HEK293T (cell line): Measurements from ENCODE around the gene LRSAM1.
A peak's percentile ranks its signal among the peaks of the same experiment; 100 is the strongest.

Source experiments
- CTCF ChIA-PET: fragments of 350-600 bp; formaldehyde crosslinking; extraction: SDS; loops from one replicate; lab custom pipeline; 2021; ENCODE audit warnings: antibody characterized with exemption, inconsistent platforms; lab: Yijun Ruan, JAX
- POLR2A ChIA-PET: fragments of 350-600 bp; formaldehyde crosslinking; extraction: SDS; loops from one replicate; lab custom pipeline; 2020; ENCODE audit warnings: antibody characterized with exemption, inconsistent platforms; lab: Yijun Ruan, JAX
- DNase-seq: peaks from one replicate; pipeline ENCODE4 v3.0.0; 2012; ENCODE audit warnings: mixed read lengths; ENCODE audit errors: extremely low spot score
- ARNT ChIP-seq: fragments of 450-650 bp; IDR thresholded peaks from 2 replicates; pipeline ENCODE4 v1.6.1; 2017; ENCODE audit warnings: mild to moderate bottlenecking
- BHLHE40 ChIP-seq: fragments of 450-650 bp; IDR thresholded peaks from 2 replicates; pipeline ENCODE4 v1.6.1; 2016; ENCODE audit warnings: mild to moderate bottlenecking, moderate library complexity, borderline replicate concordance
- CTBP1 ChIP-seq: fragments of 450-650 bp; IDR thresholded peaks from 2 replicates; pipeline ENCODE4 v1.6.1; 2016; ENCODE audit warnings: borderline replicate concordance
- ELF4 ChIP-seq: fragments of 450-650 bp; IDR thresholded peaks from 2 replicates; pipeline ENCODE4 v1.6.1; 2017; ENCODE audit warnings: antibody characterized with exemption
- FOXA1 ChIP-seq: fragments of 450-650 bp; IDR thresholded peaks from 2 replicates; pipeline ENCODE4 v1.6.1; 2016; ENCODE audit warnings: mild to moderate bottlenecking
- FOXK2 ChIP-seq: fragments of 450-650 bp; IDR thresholded peaks from 2 replicates; pipeline ENCODE4 v1.6.1; 2016; ENCODE audit warnings: mild to moderate bottlenecking
- FOXM1 ChIP-seq: fragments of 450-650 bp; IDR thresholded peaks from 2 replicates; pipeline ENCODE4 v1.6.1; 2017; ENCODE audit warnings: mild to moderate bottlenecking, borderline replicate concordance
- HDGF ChIP-seq: fragments of 450-650 bp; IDR thresholded peaks from 2 replicates; pipeline ENCODE4 v1.6.1; 2017; ENCODE audit warnings: antibody characterized with exemption, borderline replicate concordance
- L3MBTL2 ChIP-seq: fragments of 450-650 bp; conservative IDR thresholded peaks from 2 replicates; pipeline ENCODE4 v1.6.1; 2016; ENCODE audit warnings: mild to moderate bottlenecking
- LEF1 ChIP-seq: fragments of 450-650 bp; IDR thresholded peaks from 2 replicates; pipeline ENCODE4 v1.6.1; 2017; ENCODE audit warnings: mild to moderate bottlenecking, borderline replicate concordance
- NFRKB ChIP-seq: fragments of 450-650 bp; IDR thresholded peaks from 2 replicates; pipeline ENCODE4 v1.6.1; 2016; ENCODE audit warnings: mild to moderate bottlenecking, moderate library complexity
- SP1 ChIP-seq: fragments of 450-650 bp; IDR thresholded peaks from 2 replicates; pipeline ENCODE4 v1.6.1; 2017
- SUZ12 ChIP-seq: fragments of 450-650 bp; IDR thresholded peaks from 2 replicates; pipeline ENCODE4 v1.6.1; 2016; ENCODE audit warnings: mild to moderate bottlenecking
- TARDBP ChIP-seq: fragments of 450-650 bp; IDR thresholded peaks from 2 replicates; pipeline ENCODE4 v1.6.1; 2016
- ZNF384 ChIP-seq: fragments of 450-650 bp; IDR thresholded peaks from 2 replicates; pipeline ENCODE4 v1.6.1; 2016
- TF ChIP-seq, protein P1 (sequence below): fragments of 450-650 bp; IDR thresholded peaks from 2 replicates; pipeline ENCODE4 v1.6.1; 2016

Gene LRSAM1

DNA sequence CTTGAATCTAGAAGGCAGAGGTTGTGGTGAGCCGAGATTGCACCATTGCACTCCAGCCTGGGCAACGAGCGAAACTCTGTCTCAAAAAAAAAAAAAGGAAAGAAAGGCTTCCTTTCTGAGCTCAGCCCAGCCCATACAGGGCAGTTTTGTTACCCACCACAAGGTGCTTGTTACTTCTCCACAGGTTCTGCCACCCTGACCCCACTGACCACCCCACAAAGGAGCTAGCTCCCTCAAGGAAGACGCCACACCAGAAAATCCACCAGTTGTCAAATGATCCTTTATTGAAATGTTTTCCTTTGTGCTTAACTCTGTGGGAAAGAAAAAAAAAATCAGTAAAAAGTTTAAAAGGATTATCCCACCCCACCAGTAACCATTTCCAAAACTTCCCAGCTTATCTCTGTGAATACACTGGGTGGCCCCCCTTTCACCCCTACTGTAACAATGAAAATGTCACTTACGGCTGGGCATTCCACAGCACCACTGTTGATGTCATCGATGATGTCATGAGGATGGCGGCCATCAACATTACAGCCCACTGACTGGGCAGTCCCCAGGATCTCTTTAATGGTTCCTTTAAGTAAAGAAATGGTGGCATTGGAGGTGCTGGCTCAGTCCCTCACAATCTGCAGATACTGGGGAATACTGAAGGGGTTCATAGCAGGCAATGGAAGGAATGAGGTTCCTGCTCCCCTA lies 3.7 kb upstream of the LRSAM1 start:
- DNase-seq = no peak
- TF ChIP-seq, protein P1, sequence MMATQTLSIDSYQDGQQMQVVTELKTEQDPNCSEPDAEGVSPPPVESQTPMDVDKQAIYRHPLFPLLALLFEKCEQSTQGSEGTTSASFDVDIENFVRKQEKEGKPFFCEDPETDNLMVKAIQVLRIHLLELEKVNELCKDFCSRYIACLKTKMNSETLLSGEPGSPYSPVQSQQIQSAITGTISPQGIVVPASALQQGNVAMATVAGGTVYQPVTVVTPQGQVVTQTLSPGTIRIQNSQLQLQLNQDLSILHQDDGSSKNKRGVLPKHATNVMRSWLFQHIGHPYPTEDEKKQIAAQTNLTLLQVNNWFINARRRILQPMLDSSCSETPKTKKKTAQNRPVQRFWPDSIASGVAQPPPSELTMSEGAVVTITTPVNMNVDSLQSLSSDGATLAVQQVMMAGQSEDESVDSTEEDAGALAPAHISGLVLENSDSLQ = peak; percentile 7; the same call in 1 of the 2 replicates
- TF ChIP-seq TARDBP = no peak
- POLR2A ChIA-PET = interaction anchor here (1.6 to 2.6 kb wide), 2 partner anchors 24 to 51 kb away, joined by 6 to 13 read pairs; partner anchors contain the start of genes SLC2A8 and ZNF79
- CTCF ChIA-PET = no interaction called here

DNA sequence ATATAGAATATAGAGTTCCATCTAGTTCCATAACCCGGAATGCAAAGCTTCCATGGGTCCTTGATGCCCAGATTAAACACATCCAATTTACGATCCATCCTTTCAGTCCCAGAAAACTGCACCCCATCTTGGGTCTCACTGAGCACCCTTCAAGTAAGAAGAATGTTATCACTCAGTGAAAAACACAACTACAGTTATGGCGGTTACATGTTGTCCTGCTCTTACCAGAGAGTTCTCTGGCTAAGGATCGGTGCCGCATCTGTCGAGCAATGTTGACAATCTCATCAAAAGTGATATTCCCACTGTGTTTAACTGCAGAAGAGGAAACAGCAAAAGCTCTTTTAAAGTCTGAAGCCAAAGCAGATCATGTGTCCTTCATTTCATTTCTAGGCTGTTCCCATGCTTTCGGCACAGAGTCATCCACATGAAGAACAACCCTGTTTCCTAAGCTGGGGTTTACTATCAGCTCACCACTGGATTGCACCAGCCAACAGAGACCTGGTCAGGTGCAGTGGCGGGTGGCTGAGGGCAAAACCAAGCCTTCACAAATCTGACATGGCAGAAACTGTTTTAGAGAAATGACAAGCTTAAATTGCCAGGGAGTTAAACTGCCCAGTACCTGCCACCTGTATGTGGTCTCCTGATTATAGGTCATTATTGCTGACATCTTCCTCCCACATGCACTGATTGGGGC lies 3.1 kb upstream of the LRSAM1 start:
- TF ChIP-seq, protein P1 = no peak
- TF ChIP-seq FOXA1 (no peak), CTBP1 (no peak), TARDBP (no peak), ARNT (no peak), ZNF384 (no peak), BHLHE40 (no peak), NFRKB (no peak), FOXK2 (no peak)
- ChIA-PET CTCF (no interaction called here), POLR2A (interaction anchor here (2.6 kb wide), 1 partner anchor 24 kb away, joined by 13 read pairs; the partner anchor contains the start of gene ZNF79)
- DNase-seq = no peak

DNA sequence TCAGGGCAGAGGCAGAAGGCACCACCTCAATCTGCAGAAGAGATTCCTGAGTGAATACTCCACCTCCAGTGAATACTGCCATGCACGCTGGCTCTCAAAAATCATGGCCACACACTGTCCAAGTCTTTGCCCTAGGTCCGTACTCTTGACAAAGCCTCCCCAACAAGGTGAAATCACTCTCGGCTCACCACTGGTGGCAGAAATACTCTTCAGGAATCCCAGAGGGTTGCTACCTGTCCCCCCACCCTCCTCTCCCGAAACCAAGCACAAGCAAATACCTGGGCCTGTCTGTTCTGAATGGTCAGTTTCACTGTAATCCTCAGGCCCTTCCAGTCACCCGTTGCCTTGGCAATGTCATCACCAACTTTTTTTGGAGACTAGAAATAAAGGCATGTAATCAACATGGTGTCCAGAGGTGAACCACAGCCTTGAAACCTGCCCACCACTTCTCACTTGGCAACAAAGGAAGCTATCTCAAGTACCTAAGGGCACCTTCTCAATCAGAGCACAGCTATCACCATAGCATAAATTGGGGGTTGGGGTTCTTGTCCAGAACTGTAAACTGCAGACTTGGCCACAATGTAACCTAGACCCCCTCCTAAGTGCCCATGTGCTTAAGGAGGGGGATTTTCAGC lies 1.9 kb upstream of the LRSAM1 start:
- ChIA-PET CTCF (no interaction called here), POLR2A (interaction anchor here (1.1 to 1.5 kb wide), 3 partner anchors 16 to 26 kb away, joined by 3 to 8 read pairs (median 4); partner anchors contain the start of gene ZNF79)
- TF ChIP-seq NFRKB = no peak
- no peak for TF ChIP-seq ARNT
- TF ChIP-seq ZNF384 = no peak
- TF ChIP-seq FOXK2 = no peak
- TF ChIP-seq ELF4 = no peak
- TF ChIP-seq, protein P1 = no peak
- TF ChIP-seq SUZ12 = no peak
- TF ChIP-seq FOXA1 = no peak
- no peak for TF ChIP-seq HDGF
- no peak for TF ChIP-seq L3MBTL2
- TF ChIP-seq BHLHE40 = no peak
- no peak for TF ChIP-seq SP1
- TF ChIP-seq CTBP1 = no peak
- TF ChIP-seq TARDBP = no peak
- TF ChIP-seq LEF1 = no peak
- TF ChIP-seq FOXM1 = no peak
- no peak for DNase-seq

DNA sequence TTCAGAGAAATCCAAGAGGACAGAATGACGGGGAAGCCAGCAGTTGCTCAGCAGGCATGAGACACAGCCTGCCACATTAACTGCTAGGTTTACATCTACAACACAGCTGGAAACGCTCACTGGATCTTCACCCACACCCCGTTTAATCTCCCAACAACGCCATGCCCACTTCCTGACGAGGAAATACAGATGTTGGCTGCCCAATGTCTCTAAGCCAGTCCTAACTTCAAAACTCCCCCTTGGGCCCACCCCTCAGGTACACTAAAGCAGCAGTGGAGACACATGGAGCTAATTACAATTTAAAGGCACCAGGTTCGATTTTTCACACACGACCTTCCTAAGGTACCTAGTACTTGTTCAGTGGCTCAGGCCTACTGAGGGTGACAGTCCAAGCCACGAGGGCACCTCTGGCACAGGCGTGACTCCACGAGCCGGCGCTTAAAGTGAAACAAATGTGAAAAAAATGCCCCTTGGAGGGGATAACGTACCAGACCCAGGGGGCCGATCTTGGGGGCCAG lies 1.0 kb upstream of the LRSAM1 start:
- no peak for TF ChIP-seq FOXK2
- no peak for TF ChIP-seq BHLHE40
- no peak for TF ChIP-seq FOXA1
- TF ChIP-seq ARNT = no peak
- ChIA-PET POLR2A (interaction anchor here (1.0 to 1.5 kb wide), 7 partner anchors 11 to 378 kb away, joined by 3 to 9 read pairs (median 4); partner anchors contain the start of gene ZNF79), CTCF (no interaction called here)
- DNase-seq = no peak

DNA sequence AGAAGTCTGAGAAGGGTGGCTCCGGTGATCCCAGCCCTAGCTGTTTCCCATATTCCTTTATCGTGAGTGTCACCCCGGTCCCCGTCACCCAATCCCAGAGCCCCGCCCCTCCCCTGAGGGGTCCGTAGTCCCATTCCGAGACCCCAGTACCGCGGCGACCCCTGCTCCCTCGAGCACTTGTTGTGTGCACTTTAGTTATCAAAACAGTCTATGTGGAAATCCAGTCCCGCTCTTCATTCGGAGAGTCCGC lies 223 bp downstream of the LRSAM1 start:
- TF ChIP-seq BHLHE40 (no peak), CTBP1 (no peak), LEF1 (no peak), ELF4 (no peak), FOXM1 (no peak), NFRKB (no peak), TARDBP (no peak), SP1 (no peak), SUZ12 (no peak), ZNF384 (no peak), L3MBTL2 (no peak), HDGF (no peak), ARNT (no peak), FOXK2 (no peak), FOXA1 (no peak)
- TF ChIP-seq, protein P1 = no peak
- ChIA-PET CTCF (no interaction called here), POLR2A (interaction anchor here (0.5 to 1.8 kb wide), 11 partner anchors 12 to 537 kb away, joined by 3 to 9 read pairs (median 3); partner anchors contain the start of genes RALGPS1 and ZNF79)
- no peak for DNase-seq
